ENCODE data around the gene MCCC2. TPM values are rescaled to one million over a fixed set of nuclear protein-coding genes. Genes with fewer than 3 reads are reported as not detected.

The MCCC2 gene
- total and polyA plus RNA-seq, 10 of the 15 experiments (the other 5 are each of a cell fraction or from before 2014, with no cell fraction given), result 22.2 to 106 (median 77.7) TPM

DNA sequence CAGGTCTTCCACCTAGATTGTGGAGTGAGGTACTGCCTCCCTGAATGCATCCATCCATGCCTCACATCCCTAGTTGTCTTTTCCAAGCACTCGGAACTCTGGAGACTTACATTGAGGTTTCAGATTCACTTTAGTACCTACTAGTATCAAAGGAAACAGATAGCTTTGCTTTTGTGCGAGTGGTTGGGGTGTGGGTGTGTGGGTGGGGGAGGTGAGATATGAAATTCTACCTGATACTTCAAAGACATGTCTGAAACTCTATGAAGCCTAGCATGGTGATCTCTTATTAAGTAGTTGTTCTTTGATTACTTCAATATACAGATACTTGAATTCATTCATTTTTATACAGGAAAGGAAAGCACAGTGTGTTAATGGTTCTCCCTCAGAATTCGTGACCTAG is 64.4 kb downstream of the MCCC2 start (continued):
- TF ChIP-seq, protein P1, sequence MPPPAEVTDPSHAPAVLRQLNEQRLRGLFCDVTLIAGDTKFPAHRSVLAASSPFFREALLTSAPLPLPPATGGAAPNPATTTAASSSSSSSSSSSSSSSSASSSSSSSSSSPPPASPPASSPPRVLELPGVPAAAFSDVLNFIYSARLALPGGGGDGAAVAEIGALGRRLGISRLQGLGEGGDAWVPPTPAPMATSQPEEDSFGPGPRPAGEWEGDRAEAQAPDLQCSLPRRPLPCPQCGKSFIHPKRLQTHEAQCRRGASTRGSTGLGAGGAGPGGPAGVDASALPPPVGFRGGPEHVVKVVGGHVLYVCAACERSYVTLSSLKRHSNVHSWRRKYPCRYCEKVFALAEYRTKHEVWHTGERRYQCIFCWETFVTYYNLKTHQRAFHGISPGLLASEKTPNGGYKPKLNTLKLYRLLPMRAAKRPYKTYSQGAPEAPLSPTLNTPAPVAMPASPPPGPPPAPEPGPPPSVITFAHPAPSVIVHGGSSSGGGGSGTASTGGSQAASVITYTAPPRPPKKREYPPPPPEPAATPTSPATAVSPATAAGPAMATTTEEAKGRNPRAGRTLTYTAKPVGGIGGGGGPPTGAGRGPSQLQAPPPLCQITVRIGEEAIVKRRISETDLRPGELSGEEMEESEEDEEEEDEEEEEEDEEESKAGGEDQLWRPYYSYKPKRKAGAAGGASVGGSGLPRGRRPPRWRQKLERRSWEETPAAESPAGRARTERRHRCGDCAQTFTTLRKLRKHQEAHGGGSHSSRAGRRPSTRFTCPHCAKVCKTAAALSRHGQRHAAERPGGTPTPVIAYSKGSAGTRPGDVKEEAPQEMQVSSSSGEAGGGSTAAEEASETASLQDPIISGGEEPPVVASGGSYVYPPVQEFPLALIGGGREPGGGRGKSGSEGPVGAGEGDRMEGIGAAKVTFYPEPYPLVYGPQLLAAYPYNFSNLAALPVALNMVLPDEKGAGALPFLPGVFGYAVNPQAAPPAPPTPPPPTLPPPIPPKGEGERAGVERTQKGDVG (CRISPR knock-in tag; IDR thresholded peaks at IDR 0.05), result no peak
- TF ChIP-seq RCOR1 (conservative IDR thresholded peaks at IDR 0.05; ENCODE audit: low read depth, low read length), result no peak

DNA sequence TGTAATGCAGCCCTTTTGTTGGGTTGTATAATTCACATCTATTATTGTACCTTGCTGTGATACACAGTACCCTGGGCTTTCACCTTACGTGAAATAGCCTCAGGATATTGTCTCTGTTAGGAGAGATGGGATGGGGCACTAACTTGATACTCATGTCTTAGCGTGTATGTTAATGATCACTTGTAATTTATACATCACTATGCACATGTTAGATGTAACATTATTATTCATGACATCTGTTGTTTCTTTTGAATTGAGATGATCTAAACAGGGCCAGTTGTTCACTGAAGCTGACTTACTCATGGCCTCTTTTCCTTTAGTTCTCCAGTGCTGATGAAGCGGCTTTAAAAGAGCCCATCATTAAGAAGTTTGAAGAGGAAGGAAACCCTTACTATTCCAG is 65.2 kb downstream of the MCCC2 start:
- DNase-seq (ENCODE audit: low read depth, low spot score), result no peak
- H3K36me3 ChIP-seq (ENCODE audit: control insufficient read depth in 2 of 2, insufficient read depth in 2 of 2, low read length in 1 of 2), result peaks cover 3 to 28% of the 10 kb centered on the region in 2 experiments
- in situ Hi-C loops (cut with MboI) (loop anchor here (25.0 kb wide), 1 partner anchor 110 kb away; no protein-coding TSS in a partner anchor), intact Hi-C loops (cut with micrococcal nuclease; ENCODE audit: unreplicated experiment) (no loop called here)
- no TSS peak for BruUV-seq (replicated peaks)
- no peak overlapping the region for H2AFZ ChIP-seq (ENCODE audit: control insufficient read depth, low read depth, low read length)
- ChIA-PET SMC1A (ENCODE audit: uncharacterized antibody, unreplicated experiment) (no interaction called here), CTCF (no interaction called here), POLR2A (no interaction called here), RAD21 (ENCODE audit: unreplicated experiment) (no interaction called here)
- H3K4me3 ChIP-seq, result no peak overlapping the region
- no peak overlapping the region for H3K27ac ChIP-seq (ENCODE audit: control insufficient read depth, insufficient read depth)
- H3K9me3 ChIP-seq (replicated peaks; ENCODE audit: control insufficient read depth, insufficient read depth, low read length), result no peaks in the 10 kb centered on the region
- H3K4me2 ChIP-seq (ENCODE audit: control insufficient read depth, insufficient read depth), result no peak overlapping the region
- H3K9ac ChIP-seq (ENCODE audit: control insufficient read depth, insufficient read depth, low read length), result no peak overlapping the region
- WGBS (ENCODE audit: insufficient coverage, insufficient replicate concordance, low lambda C conversion rate, missing lambda C conversion rate), result 81% methylated on average over 3 of the region's 3 CpGs
- no peaks in the 10 kb centered on the region for H3K4me1 ChIP-seq (ENCODE audit: control insufficient read depth, insufficient read depth, low read length)
- H4K20me1 ChIP-seq (ENCODE audit: control insufficient read depth, insufficient read depth), result no peaks in the 10 kb centered on the region
- H3K27me3 ChIP-seq (replicated peaks in 1 of 2; ENCODE audit: control insufficient read depth in 2 of 2, insufficient read depth in 2 of 2, low read length in 1 of 2), result no peaks in the 10 kb centered on the region
- ATAC-seq, result no peak
- FAIRE-seq, result no peak
- no peaks in the 10 kb centered on the region for H3K79me2 ChIP-seq (ENCODE audit: control insufficient read depth, insufficient read depth, low read length)
- no peak for TF ChIP-seq NR2F1 (conservative IDR thresholded peaks at IDR 0.05)
- TF ChIP-seq SIN3A (IDR thresholded peaks at IDR 0.05; ENCODE audit: low read depth, low read length), result no peak
- TF ChIP-seq IKZF1 (conservative IDR thresholded peaks at IDR 0.05), result no peak
- TF ChIP-seq EED (IDR thresholded peaks at IDR 0.05; ENCODE audit: low read depth), result no peak
- TF ChIP-seq RAD51 (IDR thresholded peaks at IDR 0.05), result no peak
- TF ChIP-seq, protein P2, sequence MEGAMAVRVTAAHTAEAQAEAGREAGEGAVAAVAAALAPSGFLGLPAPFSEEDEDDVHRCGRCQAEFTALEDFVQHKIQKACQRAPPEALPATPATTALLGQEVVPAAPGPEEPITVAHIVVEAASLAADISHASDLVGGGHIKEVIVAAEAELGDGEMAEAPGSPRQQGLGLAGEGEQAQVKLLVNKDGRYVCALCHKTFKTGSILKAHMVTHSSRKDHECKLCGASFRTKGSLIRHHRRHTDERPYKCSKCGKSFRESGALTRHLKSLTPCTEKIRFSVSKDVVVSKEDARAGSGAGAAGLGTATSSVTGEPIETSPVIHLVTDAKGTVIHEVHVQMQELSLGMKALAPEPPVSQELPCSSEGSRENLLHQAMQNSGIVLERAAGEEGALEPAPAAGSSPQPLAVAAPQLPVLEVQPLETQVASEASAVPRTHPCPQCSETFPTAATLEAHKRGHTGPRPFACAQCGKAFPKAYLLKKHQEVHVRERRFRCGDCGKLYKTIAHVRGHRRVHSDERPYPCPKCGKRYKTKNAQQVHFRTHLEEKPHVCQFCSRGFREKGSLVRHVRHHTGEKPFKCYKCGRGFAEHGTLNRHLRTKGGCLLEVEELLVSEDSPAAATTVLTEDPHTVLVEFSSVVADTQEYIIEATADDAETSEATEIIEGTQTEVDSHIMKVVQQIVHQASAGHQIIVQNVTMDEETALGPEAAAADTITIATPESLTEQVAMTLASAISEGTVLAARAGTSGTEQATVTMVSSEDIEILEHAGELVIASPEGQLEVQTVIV (IDR thresholded peaks at IDR 0.05; ENCODE audit: borderline replicate concordance, partially characterized antibody), result no peak
- TF ChIP-seq RFX5 (IDR thresholded peaks at IDR 0.05; ENCODE audit: low read depth, low read length), result no peak
- no peak for TF ChIP-seq SRF (IDR thresholded peaks at IDR 0.05; ENCODE audit: low read depth in 2 of 2, low read length in 2 of 2)
- no peak for TF ChIP-seq FOXM1 (IDR thresholded peaks at IDR 0.05; ENCODE audit: low read depth, low read length)
- TF ChIP-seq SMARCA5 (IDR thresholded peaks at IDR 0.05), result no peak
- TF ChIP-seq, protein P3, sequence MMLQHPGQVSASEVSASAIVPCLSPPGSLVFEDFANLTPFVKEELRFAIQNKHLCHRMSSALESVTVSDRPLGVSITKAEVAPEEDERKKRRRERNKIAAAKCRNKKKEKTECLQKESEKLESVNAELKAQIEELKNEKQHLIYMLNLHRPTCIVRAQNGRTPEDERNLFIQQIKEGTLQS (IDR thresholded peaks at IDR 0.05; ENCODE audit: borderline replicate concordance, extremely low read depth, low read depth, low read length), result no peak
- TF ChIP-seq, protein P4, sequence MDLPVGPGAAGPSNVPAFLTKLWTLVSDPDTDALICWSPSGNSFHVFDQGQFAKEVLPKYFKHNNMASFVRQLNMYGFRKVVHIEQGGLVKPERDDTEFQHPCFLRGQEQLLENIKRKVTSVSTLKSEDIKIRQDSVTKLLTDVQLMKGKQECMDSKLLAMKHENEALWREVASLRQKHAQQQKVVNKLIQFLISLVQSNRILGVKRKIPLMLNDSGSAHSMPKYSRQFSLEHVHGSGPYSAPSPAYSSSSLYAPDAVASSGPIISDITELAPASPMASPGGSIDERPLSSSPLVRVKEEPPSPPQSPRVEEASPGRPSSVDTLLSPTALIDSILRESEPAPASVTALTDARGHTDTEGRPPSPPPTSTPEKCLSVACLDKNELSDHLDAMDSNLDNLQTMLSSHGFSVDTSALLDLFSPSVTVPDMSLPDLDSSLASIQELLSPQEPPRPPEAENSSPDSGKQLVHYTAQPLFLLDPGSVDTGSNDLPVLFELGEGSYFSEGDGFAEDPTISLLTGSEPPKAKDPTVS (IDR thresholded peaks at IDR 0.05; ENCODE audit: low read depth, low read length), result no peak
- TF ChIP-seq JUNB (IDR thresholded peaks at IDR 0.05), result no peak
- TF ChIP-seq, protein P5, sequence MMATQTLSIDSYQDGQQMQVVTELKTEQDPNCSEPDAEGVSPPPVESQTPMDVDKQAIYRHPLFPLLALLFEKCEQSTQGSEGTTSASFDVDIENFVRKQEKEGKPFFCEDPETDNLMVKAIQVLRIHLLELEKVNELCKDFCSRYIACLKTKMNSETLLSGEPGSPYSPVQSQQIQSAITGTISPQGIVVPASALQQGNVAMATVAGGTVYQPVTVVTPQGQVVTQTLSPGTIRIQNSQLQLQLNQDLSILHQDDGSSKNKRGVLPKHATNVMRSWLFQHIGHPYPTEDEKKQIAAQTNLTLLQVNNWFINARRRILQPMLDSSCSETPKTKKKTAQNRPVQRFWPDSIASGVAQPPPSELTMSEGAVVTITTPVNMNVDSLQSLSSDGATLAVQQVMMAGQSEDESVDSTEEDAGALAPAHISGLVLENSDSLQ (IDR thresholded peaks at IDR 0.05), result no peak
